OCI-LY7 (cell line): ENCODE data around the gene SLC35B4. TPM values are rescaled to one million over a fixed set of nuclear protein-coding genes. Genes with fewer than 3 reads are reported as not detected.
"Not testable (repeated sequence)": the region's sequence is repeated elsewhere in the genome, so short reads cannot be mapped to it uniquely, and the experiment has no call there.

Experiments
- BruUV-seq: library from RNA; stranded (reverse); fragments of 400-500 nt; replicated peaks from 2 replicates; lab custom pipeline; 2021; lab: Mats Ljungman, UMichigan
- CTCF ChIA-PET: fragments of 300-600 bp; sonication (Branson Sonifier 250); formaldehyde crosslinking; loops from one replicate; lab custom pipeline; 2022; ENCODE audit warnings: antibody characterized with exemption; ENCODE audit not compliant: unreplicated experiment; lab: Charles Lee
- POLR2A ChIA-PET: fragments of 300-600 bp; sonication (Branson Sonifier 250); formaldehyde crosslinking; loops from one replicate; lab custom pipeline; 2022; ENCODE audit warnings: antibody characterized with exemption; lab: Charles Lee
- DNase-seq: peaks from one replicate; pipeline ENCODE4 v3.0.0-alpha.2; 2015; ENCODE audit warnings: low spot score
- H2AFZ ChIP-seq: fragments of 200-600 bp; sonication (generic), shearing (Covaris generic); 2 replicates; pipeline ENCODE4 v1.6.1; 2014; ENCODE audit warnings: mild to moderate bottlenecking, antibody characterized with exemption, low read length, moderate library complexity
- H3K27ac ChIP-seq: fragments of 200-600 bp; sonication (generic); 2 replicates; pipeline ENCODE4 v1.5.1; 2014; ENCODE audit warnings: mixed run types, low read depth, mild to moderate bottlenecking, moderate library complexity, low read length, inconsistent platforms; ENCODE audit not compliant: poor library complexity, severe bottlenecking
- H3K36me3 ChIP-seq: fragments of 200-600 bp; sonication (generic); 2 replicates; pipeline ENCODE4 v1.6.1; 2014; ENCODE audit warnings: mild to moderate bottlenecking, antibody characterized with exemption, low read length, moderate library complexity, mixed read lengths; ENCODE audit not compliant: insufficient read depth
- H3K4me1 ChIP-seq: fragments of 200-600 bp; sonication (generic); 2 replicates; pipeline ENCODE4 v1.5.1; 2014; ENCODE audit warnings: mild to moderate bottlenecking, low read length; ENCODE audit not compliant: insufficient read depth, poor library complexity, severe bottlenecking
- H3K4me2 ChIP-seq: fragments of 200-600 bp; sonication (generic); 2 replicates; pipeline ENCODE4 v1.6.1; 2014; ENCODE audit warnings: mild to moderate bottlenecking, low read length
- H3K4me3 ChIP-seq: fragments of 200-600 bp; sonication (generic); 2 replicates; pipeline ENCODE4 v1.5.1; 2014; ENCODE audit warnings: mild to moderate bottlenecking, low read depth, low read length; ENCODE audit not compliant: poor library complexity, severe bottlenecking
- H3K79me2 ChIP-seq: fragments of 200-600 bp; sonication (generic); 2 replicates; pipeline ENCODE4 v1.6.1; 2016; ENCODE audit warnings: low read depth, mild to moderate bottlenecking, low read length, moderate library complexity, mixed read lengths; ENCODE audit not compliant: insufficient read depth
- H3K9me2 ChIP-seq: fragments of 200-600 bp; sonication (generic); 2 replicates; pipeline ENCODE4 v1.6.1; 2016; ENCODE audit warnings: mild to moderate bottlenecking, low read length, mixed read lengths; ENCODE audit not compliant: insufficient read depth
- H3K9me3 ChIP-seq: fragments of 200-600 bp; sonication (generic); 2 replicates; pipeline ENCODE4 v1.6.1; 2014; ENCODE audit warnings: mild to moderate bottlenecking, mixed run types, low read length, mixed read lengths
- H4K20me1 ChIP-seq: fragments of 200-600 bp; sonication (generic); 2 replicates; pipeline ENCODE4 v1.6.1; 2014; ENCODE audit warnings: mild to moderate bottlenecking, antibody characterized with exemption, low read length, moderate library complexity, mixed read lengths; ENCODE audit not compliant: insufficient read depth
- EZH2phosphoT487 ChIP-seq: fragments of 200-600 bp; sonication (generic); IDR thresholded peaks from 2 replicates; pipeline ENCODE4 v1.6.1; 2018; ENCODE audit warnings: low read depth, borderline replicate concordance, mild to moderate bottlenecking, mixed run types, antibody characterized with exemption, low read length, moderate library complexity, mixed read lengths
- intact Hi-C: fragments of 100-400 bp; cut with micrococcal nuclease; formaldehyde crosslinking; loops from one replicate; pipeline ENCODE4 v1.10.0; 2022; ENCODE audit not compliant: unreplicated experiment
- total RNA-seq, 2 experiments: library from RNA; depleted of rRNA in 1 of 2; stranded (reverse); fragments of >200 nt in 1 of 2; shearing (Covaris generic) in 1 of 2; gene quantifications; 2 replicates each; pipeline ENCODE4 v1.2.3, GENCODE V29; 2014 to 2022
- TF ChIP-seq, protein P1 (sequence below): fragments of 200-600 bp; sonication (generic); conservative IDR thresholded peaks from 2 replicates; pipeline ENCODE4 v1.5.1; 2014; ENCODE audit warnings: mild to moderate bottlenecking, antibody characterized with exemption, low read length, moderate library complexity, mixed read lengths

The SLC35B4 gene
- total RNA-seq, 2 experiments from 2014 or later, result 32.3 to 38.1 TPM

DNA sequence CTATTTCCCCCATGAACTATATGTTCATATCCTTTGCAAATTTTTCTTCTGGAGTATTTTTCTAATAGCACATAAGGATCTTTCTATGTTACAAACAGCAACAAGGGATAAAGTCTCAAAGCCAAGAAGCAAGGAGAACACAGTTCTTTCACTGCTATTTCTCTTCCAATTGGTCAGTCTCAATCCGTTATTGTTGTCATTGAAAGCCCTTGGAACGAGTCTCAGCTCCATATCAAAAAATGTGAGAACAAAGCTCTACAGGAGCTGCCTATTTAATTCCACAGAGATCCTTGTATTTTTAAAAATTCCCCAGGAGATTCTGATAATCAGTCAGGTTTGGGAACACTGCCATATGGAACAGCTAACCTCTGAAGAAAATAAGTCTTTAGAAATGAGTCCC, 15.7 kb downstream of the SLC35B4 start:
- H3K9me3 ChIP-seq, result no peaks in the 10 kb centered on the region
- no peaks in the 10 kb centered on the region for H3K4me1 ChIP-seq
- H4K20me1 ChIP-seq, result no peaks in the 10 kb centered on the region
- no peak overlapping the region for H2AFZ ChIP-seq
- H3K79me2 ChIP-seq, result no peaks in the 10 kb centered on the region
- peaks cover 89% of the 10 kb centered on the region for H3K36me3 ChIP-seq
- TF ChIP-seq, protein P1, sequence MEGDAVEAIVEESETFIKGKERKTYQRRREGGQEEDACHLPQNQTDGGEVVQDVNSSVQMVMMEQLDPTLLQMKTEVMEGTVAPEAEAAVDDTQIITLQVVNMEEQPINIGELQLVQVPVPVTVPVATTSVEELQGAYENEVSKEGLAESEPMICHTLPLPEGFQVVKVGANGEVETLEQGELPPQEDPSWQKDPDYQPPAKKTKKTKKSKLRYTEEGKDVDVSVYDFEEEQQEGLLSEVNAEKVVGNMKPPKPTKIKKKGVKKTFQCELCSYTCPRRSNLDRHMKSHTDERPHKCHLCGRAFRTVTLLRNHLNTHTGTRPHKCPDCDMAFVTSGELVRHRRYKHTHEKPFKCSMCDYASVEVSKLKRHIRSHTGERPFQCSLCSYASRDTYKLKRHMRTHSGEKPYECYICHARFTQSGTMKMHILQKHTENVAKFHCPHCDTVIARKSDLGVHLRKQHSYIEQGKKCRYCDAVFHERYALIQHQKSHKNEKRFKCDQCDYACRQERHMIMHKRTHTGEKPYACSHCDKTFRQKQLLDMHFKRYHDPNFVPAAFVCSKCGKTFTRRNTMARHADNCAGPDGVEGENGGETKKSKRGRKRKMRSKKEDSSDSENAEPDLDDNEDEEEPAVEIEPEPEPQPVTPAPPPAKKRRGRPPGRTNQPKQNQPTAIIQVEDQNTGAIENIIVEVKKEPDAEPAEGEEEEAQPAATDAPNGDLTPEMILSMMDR, result no peak
- no peak for TF ChIP-seq EZH2phosphoT487
- intact Hi-C loops, result no loop called here
- H3K27ac ChIP-seq, result no peak overlapping the region
- no peak overlapping the region for H3K4me2 ChIP-seq
- DNase-seq, result no peak
- no peaks in the 10 kb centered on the region for H3K9me2 ChIP-seq
- CTCF ChIA-PET, result no interaction called here
- no TSS peak for BruUV-seq
- POLR2A ChIA-PET, result interaction anchor here (0.6 to 2.0 kb wide), 4 partner anchors 12 to 336 kb away, joined by 3 to 8 read pairs (median 4); partner anchors contain the start of gene SLC35B4
- no peak overlapping the region for H3K4me3 ChIP-seq

- Histone ChIP-seq H2AFZ (no peak overlapping the region), H3K9me3 (no peaks in the 10 kb centered on the region), H4K20me1 (no peaks in the 10 kb centered on the region), H3K4me3 (no peak overlapping the region), H3K79me2 (no peaks in the 10 kb centered on the region), H3K9me2 (no peaks in the 10 kb centered on the region), H3K4me1 (no peaks in the 10 kb centered on the region), H3K4me2 (no peak overlapping the region), H3K36me3 (peaks cover 91% of the 10 kb centered on the region), H3K27ac (no peak overlapping the region)
- POLR2A ChIA-PET, result interaction anchor here (1.4 kb wide), 1 partner anchor 14 kb away, joined by 6 read pairs; no protein-coding TSS in a partner anchor
- TF ChIP-seq EZH2phosphoT487, result no peak
- TF ChIP-seq, protein P1, result no peak
- DNase-seq, result no peak
- CTCF ChIA-PET, result interaction anchor here (0.5 kb wide), 1 partner anchor 18 kb away, joined by 3 read pairs; the partner anchor contains the start of gene SLC35B4
- BruUV-seq, result no TSS peak
- intact Hi-C loops, result no loop called here
These were observed 17.6 kb downstream of the SLC35B4 start for GRCh38 chr7:134298902-134299683.

DNA sequence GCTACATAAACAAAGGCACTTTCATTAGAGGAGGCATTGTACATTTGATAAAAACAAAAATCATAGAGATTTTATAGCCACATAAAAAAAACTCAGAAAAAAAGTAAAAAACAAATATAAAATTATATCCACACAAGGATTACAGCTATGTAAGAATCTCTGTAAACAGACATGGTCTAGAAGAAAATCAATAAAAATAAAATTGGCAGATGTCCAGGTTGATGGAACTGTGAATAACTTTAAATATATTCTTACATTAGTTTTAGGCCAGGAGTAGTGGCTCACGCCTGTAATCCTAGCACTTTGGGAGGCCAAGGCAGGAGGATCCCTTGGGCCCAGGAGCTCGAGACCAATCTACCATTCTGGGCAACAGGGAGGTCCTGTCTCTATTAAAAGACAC, 19.2 kb downstream of the SLC35B4 start:
- ChIA-PET CTCF (no interaction called here), POLR2A (no interaction called here)
- BruUV-seq, result no TSS peak
- Histone ChIP-seq H3K9me2 (no peaks in the 10 kb centered on the region), H3K4me3 (no peak overlapping the region), H4K20me1 (no peaks in the 10 kb centered on the region), H3K4me2 (no peak overlapping the region), H3K36me3 (peaks cover 79% of the 10 kb centered on the region), H3K79me2 (no peaks in the 10 kb centered on the region), H3K4me1 (peaks cover 15% of the 10 kb centered on the region), H2AFZ (no peak overlapping the region), H3K27ac (no peak overlapping the region), H3K9me3 (no peaks in the 10 kb centered on the region)
- no peak for TF ChIP-seq EZH2phosphoT487
- TF ChIP-seq, protein P1, result no peak
- intact Hi-C loops, result no loop called here
- no peak for DNase-seq

DNA sequence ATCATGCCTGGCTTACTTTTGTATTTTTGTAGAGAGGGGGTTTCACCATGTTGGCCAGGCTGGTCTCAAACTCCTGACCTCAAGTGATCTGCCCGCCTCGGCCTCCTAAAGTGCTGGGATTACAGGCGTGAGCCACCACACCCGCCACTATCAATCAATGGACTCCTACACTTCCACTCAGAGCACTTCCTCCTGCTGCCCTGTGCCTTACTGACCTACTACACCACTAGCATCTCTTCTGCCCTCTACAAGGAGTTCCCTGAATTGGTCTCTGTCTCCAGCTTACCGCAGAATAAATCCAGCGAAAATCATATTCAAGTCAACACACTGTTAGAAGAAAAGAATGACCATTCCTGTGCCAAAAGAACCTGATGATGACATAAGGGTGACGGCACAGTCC, 20.7 kb downstream of the SLC35B4 start:
- H3K4me3 ChIP-seq, H3K79me2 ChIP-seq, POLR2A ChIA-PET, intact Hi-C loops, H3K27ac ChIP-seq, BruUV-seq, H3K4me2 ChIP-seq, H4K20me1 ChIP-seq, H3K9me3 ChIP-seq, H3K9me2 ChIP-seq, CTCF ChIA-PET, H2AFZ ChIP-seq, DNase-seq: not testable (repeated sequence)
- Histone ChIP-seq H3K36me3 (peaks cover 74% of the 10 kb centered on the region), H3K4me1 (peaks cover 23% of the 10 kb centered on the region)
